GM04503 (cell line): ENCODE data around the gene TNPO2.
A peak's percentile ranks its signal among the peaks of the same experiment; 100 is the strongest.
"Not testable (repeated sequence)": the region's sequence is repeated elsewhere in the genome, so short reads cannot be mapped to it uniquely, and the experiment has no call there.

Source experiments
- DNase-seq: peaks from one replicate; pipeline ENCODE4 v3.0.0-alpha.2; 2012; ENCODE audit warnings: low read depth

TNPO2 gene

DNA sequence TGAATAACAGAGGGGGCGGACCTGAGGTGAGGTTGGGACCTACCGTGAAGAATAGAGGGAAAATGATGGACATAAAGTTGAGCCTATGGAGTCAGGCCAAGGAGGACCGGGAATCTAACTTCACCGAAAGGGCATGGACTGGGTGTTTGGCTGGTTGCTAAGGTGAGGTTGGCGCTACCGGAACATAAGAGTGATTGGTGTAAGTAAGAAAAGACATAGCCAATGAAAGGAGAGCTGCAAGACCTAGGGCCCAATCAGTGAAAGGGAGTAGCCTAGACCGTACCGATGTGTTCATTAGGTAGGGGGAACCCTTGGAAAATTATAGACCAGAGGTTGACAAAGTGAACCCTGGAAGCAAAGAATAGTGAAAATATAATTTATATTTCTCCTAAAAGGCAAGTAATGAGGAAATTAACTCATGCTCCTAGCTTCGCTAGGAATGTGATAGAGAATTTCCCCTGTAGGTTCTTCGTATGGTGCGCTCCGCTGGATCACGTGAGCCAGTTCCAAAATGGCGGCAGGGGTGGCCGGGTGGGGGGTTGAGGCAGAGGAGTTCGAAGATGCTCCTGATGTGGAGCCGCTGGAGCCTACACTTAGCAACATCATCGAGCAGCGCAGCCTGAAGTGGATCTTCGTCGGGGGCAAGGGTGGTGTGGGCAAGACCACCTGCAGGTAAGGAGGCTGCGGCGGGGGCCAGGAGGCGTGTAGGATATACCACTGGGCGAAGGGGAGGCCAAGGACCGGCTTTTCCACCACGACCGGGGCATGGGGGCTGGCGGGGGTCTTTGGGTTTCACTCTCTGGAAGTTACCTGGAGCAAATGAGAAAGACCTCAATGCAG is 13.5 kb upstream of the TNPO2 start, which contains the start of gene GET3:
GET3 (plus strand) TSS at position 503 of the 840 bp plus-strand sequence; CDS start at position 512, 9 bp downstream.
- peak; percentile 100 for DNase-seq

DNA sequence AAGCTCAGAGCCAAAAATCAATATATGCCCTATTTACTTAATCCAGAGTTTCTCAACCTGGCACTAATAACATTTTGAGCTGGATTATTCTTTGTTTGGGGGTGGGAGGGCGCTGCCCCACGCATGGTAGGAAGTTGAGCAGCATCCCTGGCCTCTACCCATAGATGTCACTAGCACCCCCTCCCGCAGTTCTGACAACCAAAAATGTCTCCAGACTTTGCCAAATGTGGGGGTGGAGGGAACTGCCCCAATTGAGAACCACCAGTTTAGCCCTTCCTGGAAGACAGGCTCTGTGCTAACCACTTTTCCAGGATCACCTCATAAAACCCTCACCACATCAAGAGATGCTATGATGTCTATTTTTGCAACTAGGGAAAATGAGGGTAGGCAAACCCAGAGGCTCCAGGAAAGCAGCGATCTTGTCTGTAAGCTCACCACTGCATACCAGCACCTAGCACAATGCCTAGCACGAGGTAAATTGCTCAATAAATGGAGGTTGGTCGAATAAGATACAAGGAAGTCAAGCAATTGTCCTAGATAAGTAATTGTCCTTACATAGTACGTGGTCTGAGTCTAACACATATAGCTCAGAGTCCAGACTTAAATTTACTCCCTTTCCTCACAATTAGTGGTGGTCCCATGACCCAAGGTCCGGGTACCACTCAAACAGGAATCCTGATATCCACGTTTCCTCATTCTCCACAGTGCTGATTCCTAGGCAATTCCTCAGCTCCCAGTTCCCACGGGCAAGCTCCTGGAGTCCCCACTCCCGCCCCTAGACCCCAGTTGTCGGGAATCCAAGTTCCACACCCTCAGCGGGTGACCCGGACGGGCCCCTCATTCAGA is 9.9 kb upstream of the TNPO2 start:
- DNase-seq: no peak

- DNase-seq: no peak
Measured at GRCh38 chr19:12731337-12731736, 7.6 kb upstream of the TNPO2 start.

GRCh38 chr19:12730064-12730463 is 6.3 kb upstream of the TNPO2 start:
- DNase-seq: no peak

GRCh38 chr19:12727745-12728433 is 4.2 kb upstream of the TNPO2 start:
- DNase-seq: no peak

- no peak for DNase-seq
Measured at GRCh38 chr19:12726988-12727316, 3.2 kb upstream of the TNPO2 start.

- not testable (repeated sequence) for DNase-seq
Measured at GRCh38 chr19:12725612-12726011, 1.9 kb upstream of the TNPO2 start.

GRCh38 chr19:12723381-12723640 is 421 bp downstream of the TNPO2 start:
- DNase-seq: no peak

GRCh38 chr19:12722566-12723380 is 959 bp downstream of the TNPO2 start:
- peak; percentile 89 for DNase-seq

- DNase-seq: no peak
Measured at GRCh38 chr19:12721656-12722565, 1.8 kb downstream of the TNPO2 start.

- no peak for DNase-seq
Measured at GRCh38 chr19:12720851-12721655, 2.7 kb downstream of the TNPO2 start.

DNA sequence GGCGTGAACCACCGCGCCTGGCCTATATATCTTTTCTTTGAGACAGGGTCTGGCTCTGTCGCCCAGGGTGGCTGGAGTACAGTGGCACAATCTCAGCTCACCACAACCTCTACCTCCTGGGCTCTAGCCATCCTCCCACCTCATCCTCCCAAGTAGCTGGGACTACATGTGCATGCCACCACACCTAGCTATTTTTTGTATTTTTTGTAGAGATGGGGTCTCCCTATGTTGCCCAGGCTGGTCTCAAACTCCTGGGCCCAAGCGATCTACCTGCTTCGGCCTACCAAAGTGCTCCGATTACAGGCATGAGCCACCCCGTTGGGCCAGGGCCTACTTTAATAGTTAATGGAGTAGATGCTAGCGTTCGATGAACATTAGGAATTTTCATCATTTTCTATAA is 3.4 kb downstream of the TNPO2 start:
- no peak for DNase-seq

DNA sequence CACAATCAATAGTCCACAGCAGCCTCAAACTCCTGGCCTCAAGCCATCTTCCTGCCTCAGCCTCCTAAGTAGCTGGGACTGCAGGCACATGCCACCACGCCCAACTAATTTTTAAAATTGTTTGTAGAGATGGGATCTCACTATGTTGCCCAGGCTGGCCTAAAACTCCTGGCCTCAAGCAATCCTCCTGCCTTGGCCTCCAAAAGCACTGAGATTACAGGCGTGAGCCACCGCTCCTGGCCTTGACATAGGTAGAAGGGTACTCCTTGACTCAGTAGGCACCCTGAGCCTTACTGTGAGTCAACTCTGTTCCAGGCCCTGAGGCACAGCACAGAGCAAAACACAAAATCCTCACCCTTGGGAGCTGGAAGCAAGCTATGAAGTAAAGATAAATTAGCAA is 7.8 kb downstream of the TNPO2 start:
- DNase-seq: no peak

- no peak for DNase-seq
Measured at GRCh38 chr19:12715102-12715501, 8.6 kb downstream of the TNPO2 start.

DNA sequence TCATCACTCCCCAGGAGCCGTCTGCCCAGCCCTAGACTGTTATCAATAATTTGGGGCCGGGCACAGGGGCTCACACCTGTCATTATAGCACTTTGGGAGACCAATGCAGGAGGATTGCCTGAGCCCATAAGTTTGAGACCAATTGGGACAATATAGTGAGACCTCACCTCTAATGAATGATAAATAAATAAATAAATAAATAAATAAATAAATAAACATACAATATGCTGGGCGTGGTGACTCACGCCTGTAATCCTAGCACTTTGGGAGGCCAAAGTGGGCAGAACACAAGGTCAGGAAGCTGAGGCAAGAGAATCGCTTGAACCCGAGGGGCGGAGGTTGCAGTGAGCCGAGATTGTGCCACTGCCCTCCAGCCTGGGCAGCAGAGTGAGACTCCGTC is 10.4 kb downstream of the TNPO2 start:
- not testable (repeated sequence) for DNase-seq

DNA sequence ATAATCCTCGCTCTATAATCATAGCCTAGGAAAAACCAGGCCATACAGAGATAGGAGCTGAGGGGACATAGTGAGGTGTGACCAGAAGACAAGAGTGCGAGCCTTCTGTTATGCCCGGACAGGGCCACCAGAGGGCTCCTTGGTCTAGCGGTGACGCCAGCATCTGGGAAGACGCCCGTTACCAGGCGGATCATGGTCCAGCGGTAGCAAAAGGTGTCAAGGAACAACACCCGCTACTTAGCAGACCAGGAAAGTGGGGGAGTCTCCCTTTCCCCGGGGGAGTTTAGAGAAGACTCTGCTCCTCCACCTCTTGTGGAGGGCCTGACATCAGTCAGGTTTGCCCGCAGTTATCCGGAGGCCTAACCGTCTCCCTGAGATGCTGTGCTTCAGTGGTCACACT is 11.7 kb downstream of the TNPO2 start:
- not testable (repeated sequence) for DNase-seq

DNA sequence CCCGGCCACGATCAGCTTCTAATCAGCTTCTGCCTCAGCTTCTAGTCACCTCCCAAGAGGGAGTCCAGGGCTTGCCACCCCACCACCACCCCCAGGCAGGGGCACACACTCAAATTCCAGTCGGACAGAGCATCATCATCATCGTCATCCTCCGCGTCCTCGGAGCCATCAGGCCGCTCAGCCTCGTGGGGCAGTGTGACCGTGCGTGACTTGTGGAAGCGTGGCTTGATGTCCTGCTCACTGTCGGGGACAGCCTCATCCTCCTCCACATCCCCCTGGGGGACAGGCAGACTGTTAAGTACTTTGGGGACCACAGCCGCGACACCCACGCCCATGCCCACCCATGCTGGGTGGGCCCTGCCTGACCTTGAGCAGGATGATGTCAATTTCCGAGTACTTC is 12.5 kb downstream of the TNPO2 start:
- DNase-seq: no peak

DNA sequence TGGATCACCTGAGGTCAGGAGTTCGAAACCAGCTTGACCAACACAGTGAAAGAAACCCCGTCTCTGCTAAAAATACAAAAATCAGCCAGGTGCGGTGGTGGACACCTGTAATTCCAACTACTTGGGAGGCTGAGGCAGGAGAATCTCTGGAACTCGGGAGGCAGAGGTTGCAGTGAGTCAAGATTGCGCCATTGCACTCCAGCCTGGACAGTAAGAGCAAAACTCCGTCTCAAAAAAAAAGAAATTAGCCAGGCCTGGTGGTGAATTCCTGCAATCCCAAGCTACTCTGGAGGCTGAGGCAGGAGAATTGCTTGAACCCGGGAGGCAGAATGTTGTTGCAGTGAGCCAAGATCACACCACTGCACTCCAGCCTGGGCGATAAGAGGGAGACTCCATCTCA is 15.1 kb downstream of the TNPO2 start:
- no peak for DNase-seq

GRCh38 chr19:12706332-12706718 is 17.4 kb downstream of the TNPO2 start:
- DNase-seq: no peak
